Measurements from ENCODE around the gene RACGAP1. TPM values are rescaled to one million over a fixed set of nuclear protein-coding genes. Genes with fewer than 3 reads are reported as not detected.

The RACGAP1 gene
- total and polyA plus RNA-seq, 2 of the 4 experiments (the other 2 are of a cell fraction): 37.9 to 110 TPM

DNA sequence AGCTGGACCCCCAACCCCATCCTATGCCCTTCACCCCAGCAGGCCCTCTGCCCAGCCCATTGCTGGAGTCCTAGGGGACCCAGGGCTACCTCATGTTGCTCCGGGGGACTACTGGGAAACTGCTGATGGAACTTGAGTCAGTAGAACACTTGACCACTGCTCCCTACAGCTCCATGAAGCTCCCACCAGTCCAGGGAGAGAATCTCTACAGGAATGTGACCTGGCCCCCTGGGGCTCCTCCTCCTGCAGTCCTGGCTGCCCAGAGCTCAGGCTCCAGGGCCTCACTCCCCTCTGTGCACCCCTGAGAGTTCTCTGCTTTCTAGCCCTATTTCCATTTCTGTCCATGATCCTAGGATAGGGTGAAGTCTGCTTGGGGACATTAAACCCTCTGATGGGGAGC, 85.6 kb downstream of the RACGAP1 start:
- no peak overlapping the region for H3K23ac ChIP-seq (ENCODE audit: low read depth, low read length)
- in situ Hi-C loops (cut with MboI; ENCODE audit: low sequenced_read_pairs) (no loop called here), intact Hi-C loops (cut with micrococcal nuclease) (no loop called here), dilution Hi-C loops (cut with HindIII; ENCODE audit: low sequenced_read_pairs, unreplicated experiment) (no loop called here)
- H3K4me1 ChIP-seq (ENCODE audit: control insufficient read depth, insufficient read depth, low read length): no peaks in the 10 kb centered on the region
- no peak overlapping the region for H3K56ac ChIP-seq (ENCODE audit: extremely low read depth, insufficient read depth, low read length)
- ATAC-seq (ENCODE audit: low read depth): no peak
- no peak for DNase-seq
- no peak overlapping the region for H3K4me3 ChIP-seq (ENCODE audit: insufficient read depth, low read depth, low read length)
- no peaks in the 10 kb centered on the region for H3K9me3 ChIP-seq (ENCODE audit: control insufficient read depth, insufficient read depth, low read length)
- H4K20me1 ChIP-seq (ENCODE audit: insufficient read depth, low read length): no peaks in the 10 kb centered on the region
- H3K79me1 ChIP-seq (ENCODE audit: low read depth in 1 of 2, low read length in 2 of 2): no peaks in the 10 kb centered on the region
- H2AK9ac ChIP-seq (replicated peaks; ENCODE audit: low read depth, low read length, poor library complexity): no peak overlapping the region
- no peak overlapping the region for H2BK5ac ChIP-seq (ENCODE audit: low read depth, low read length, poor library complexity, severe bottlenecking)
- ChIA-PET CTCF (no interaction called here), POLR2A (ENCODE audit: unreplicated experiment) (no interaction called here)
- no peak overlapping the region for H2BK20ac ChIP-seq (ENCODE audit: low read depth, low read length)
- no peak overlapping the region for H2BK15ac ChIP-seq (ENCODE audit: low read depth, low read length)
- no peak overlapping the region for H2BK120ac ChIP-seq (ENCODE audit: low read depth, low read length)
- no CpG with 5 or more reads among the region's 1 CpG for WGBS, 2 experiments (ENCODE audit: extremely low coverage in 2 of 2, insufficient read length in 1 of 2)
- no peak overlapping the region for H4K5ac ChIP-seq (ENCODE audit: low read depth, low read length)
- H3K27me3 ChIP-seq (ENCODE audit: control insufficient read depth, insufficient read depth, low read length): no peaks in the 10 kb centered on the region
- H2AK5ac ChIP-seq (ENCODE audit: low read depth, low read length): no peak overlapping the region
- no peak overlapping the region for H3K9ac ChIP-seq (ENCODE audit: low read depth, low read length)
- no peak overlapping the region for H3K14ac ChIP-seq (replicated peaks; ENCODE audit: low read depth, low read length)
- no peak overlapping the region for H3K27ac ChIP-seq (ENCODE audit: insufficient read depth, low read length)
- no peak overlapping the region for H3K4ac ChIP-seq (ENCODE audit: low read depth, low read length)
- H4K91ac ChIP-seq (ENCODE audit: insufficient read depth, low read depth, low read length): no peak overlapping the region
- no peaks in the 10 kb centered on the region for H3K36me3 ChIP-seq (ENCODE audit: control insufficient read depth, insufficient read depth, low read length)
- H3K4me2 ChIP-seq (ENCODE audit: low read depth, low read length): no peak overlapping the region
- H2AFZ ChIP-seq (replicated peaks; ENCODE audit: low read length, poor library complexity): no peak overlapping the region
- H3K9me1 ChIP-seq (ENCODE audit: insufficient read depth, low read length): 0 out of 2 replicates have a peak, but pooled peaks cover under 1% of the 10 kb centered on the region
- no peak overlapping the region for H3K18ac ChIP-seq (ENCODE audit: low read depth, low read length)
- no TSS peak for BruUV-seq (replicated peaks)
- no peak overlapping the region for H4K8ac ChIP-seq (ENCODE audit: low read depth in 2 of 2, low read length in 2 of 2)
- TF ChIP-seq NFE2L2 (IDR thresholded peaks at IDR 0.05; ENCODE audit: low read depth, low read length): no peak
- TF ChIP-seq CHD1 (IDR thresholded peaks at IDR 0.05; ENCODE audit: low read depth, low read length): no peak
- TF ChIP-seq CEBPB (IDR thresholded peaks at IDR 0.05; ENCODE audit: low read depth, low read length): no peak
- TF ChIP-seq, protein P1, sequence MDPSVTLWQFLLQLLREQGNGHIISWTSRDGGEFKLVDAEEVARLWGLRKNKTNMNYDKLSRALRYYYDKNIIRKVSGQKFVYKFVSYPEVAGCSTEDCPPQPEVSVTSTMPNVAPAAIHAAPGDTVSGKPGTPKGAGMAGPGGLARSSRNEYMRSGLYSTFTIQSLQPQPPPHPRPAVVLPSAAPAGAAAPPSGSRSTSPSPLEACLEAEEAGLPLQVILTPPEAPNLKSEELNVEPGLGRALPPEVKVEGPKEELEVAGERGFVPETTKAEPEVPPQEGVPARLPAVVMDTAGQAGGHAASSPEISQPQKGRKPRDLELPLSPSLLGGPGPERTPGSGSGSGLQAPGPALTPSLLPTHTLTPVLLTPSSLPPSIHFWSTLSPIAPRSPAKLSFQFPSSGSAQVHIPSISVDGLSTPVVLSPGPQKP (IDR thresholded peaks at IDR 0.05; ENCODE audit: borderline replicate concordance, low read depth, low read length): no peak
- TF ChIP-seq RCOR1 (IDR thresholded peaks at IDR 0.05; ENCODE audit: insufficient replicate concordance, low read length): no peak
- TF ChIP-seq POLR2A (IDR thresholded peaks at IDR 0.05; ENCODE audit: low read depth, low read length): no peak
- TF ChIP-seq, protein P2, sequence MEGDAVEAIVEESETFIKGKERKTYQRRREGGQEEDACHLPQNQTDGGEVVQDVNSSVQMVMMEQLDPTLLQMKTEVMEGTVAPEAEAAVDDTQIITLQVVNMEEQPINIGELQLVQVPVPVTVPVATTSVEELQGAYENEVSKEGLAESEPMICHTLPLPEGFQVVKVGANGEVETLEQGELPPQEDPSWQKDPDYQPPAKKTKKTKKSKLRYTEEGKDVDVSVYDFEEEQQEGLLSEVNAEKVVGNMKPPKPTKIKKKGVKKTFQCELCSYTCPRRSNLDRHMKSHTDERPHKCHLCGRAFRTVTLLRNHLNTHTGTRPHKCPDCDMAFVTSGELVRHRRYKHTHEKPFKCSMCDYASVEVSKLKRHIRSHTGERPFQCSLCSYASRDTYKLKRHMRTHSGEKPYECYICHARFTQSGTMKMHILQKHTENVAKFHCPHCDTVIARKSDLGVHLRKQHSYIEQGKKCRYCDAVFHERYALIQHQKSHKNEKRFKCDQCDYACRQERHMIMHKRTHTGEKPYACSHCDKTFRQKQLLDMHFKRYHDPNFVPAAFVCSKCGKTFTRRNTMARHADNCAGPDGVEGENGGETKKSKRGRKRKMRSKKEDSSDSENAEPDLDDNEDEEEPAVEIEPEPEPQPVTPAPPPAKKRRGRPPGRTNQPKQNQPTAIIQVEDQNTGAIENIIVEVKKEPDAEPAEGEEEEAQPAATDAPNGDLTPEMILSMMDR (conservative IDR thresholded peaks at IDR 0.05; ENCODE audit: low read depth, low read length): no peak
- TF ChIP-seq USF2 (IDR thresholded peaks at IDR 0.05; ENCODE audit: low read depth, low read length): no peak
- no peak for TF ChIP-seq RAD21 (IDR thresholded peaks at IDR 0.05; ENCODE audit: low read length)
- no peak for TF ChIP-seq SMC3 (IDR thresholded peaks at IDR 0.05; ENCODE audit: low read depth, low read length)
- TF ChIP-seq MXI1 (IDR thresholded peaks at IDR 0.05; ENCODE audit: borderline replicate concordance, low read depth, low read length): no peak
- TF ChIP-seq RFX5 (IDR thresholded peaks at IDR 0.05; ENCODE audit: low read depth, low read length): no peak

Data from IMR-90 (cell line).